Fibroblast of pulmonary artery (primary cell): ENCODE measurements around the gene ARHGEF19.
"Not testable (repeated sequence)": the region's sequence is repeated elsewhere in the genome, so short reads cannot be mapped to it uniquely, and the experiment has no call there.

ENCODE experiments used
- DNase-seq: peaks from one replicate; pipeline ENCODE4 v3.0.0-alpha.2; 2010; ENCODE audit warnings: low read depth
- H3K4me3 ChIP-seq: replicated peaks from 2 replicates; pipeline ENCODE4 v1.5.1; 2011; ENCODE audit warnings: low read depth, mild to moderate bottlenecking, control low read depth, low read length, moderate library complexity
- CTCF ChIP-seq: IDR thresholded peaks from 2 replicates; pipeline ENCODE4 v1.5.1; 2011; ENCODE audit warnings: mild to moderate bottlenecking, control low read depth, low read length, inconsistent platforms; ENCODE audit errors: missing control alignments

The ARHGEF19 gene

GRCh38 chr1:16230744-16231143 lies 18.3 kb upstream of the ARHGEF19 start:
- no peak overlapping the region for H3K4me3 ChIP-seq
- no peak for DNase-seq
- no peak for TF ChIP-seq CTCF

GRCh38 chr1:16229976-16230740 lies 17.7 kb upstream of the ARHGEF19 start:
- no peak for DNase-seq
- H3K4me3 ChIP-seq = no peak overlapping the region
- TF ChIP-seq CTCF = no peak

- H3K4me3 ChIP-seq = peak overlapping the region; percentile 27
- DNase-seq = peak; percentile 19
- TF ChIP-seq CTCF = no peak
Observed at GRCh38 chr1:16226490-16227179, 14.2 kb upstream of the ARHGEF19 start.

- no peak for DNase-seq
- H3K4me3 ChIP-seq = no peak overlapping the region
- TF ChIP-seq CTCF = no peak
Observed at GRCh38 chr1:16226129-16226489, 13.7 kb upstream of the ARHGEF19 start.

GRCh38 chr1:16224472-16224871 lies 12.0 kb upstream of the ARHGEF19 start:
- no peak for TF ChIP-seq CTCF
- H3K4me3 ChIP-seq = no peak overlapping the region
- no peak for DNase-seq

GRCh38 chr1:16222716-16223115 lies 10.3 kb upstream of the ARHGEF19 start:
- DNase-seq, H3K4me3 ChIP-seq: not testable (repeated sequence)

- DNase-seq = no peak
- TF ChIP-seq CTCF = no peak
Observed at GRCh38 chr1:16221499-16221898, 9.0 kb upstream of the ARHGEF19 start.

More at GRCh38 chr1:16221499-16221898, 9.0 kb upstream of the ARHGEF19 start:
- H3K4me3 ChIP-seq = no peak overlapping the region
